Activated effector memory CD4-positive, alpha-beta T cell treated with Interleukin-2 at 50 U/mL for 16 hours (primary cell): ENCODE data around the gene CYP4F12.

Source experiments
- DNase-seq: peaks from one replicate; pipeline ENCODE4 v3.0.0-alpha.2; 2020

CYP4F12 gene

DNA sequence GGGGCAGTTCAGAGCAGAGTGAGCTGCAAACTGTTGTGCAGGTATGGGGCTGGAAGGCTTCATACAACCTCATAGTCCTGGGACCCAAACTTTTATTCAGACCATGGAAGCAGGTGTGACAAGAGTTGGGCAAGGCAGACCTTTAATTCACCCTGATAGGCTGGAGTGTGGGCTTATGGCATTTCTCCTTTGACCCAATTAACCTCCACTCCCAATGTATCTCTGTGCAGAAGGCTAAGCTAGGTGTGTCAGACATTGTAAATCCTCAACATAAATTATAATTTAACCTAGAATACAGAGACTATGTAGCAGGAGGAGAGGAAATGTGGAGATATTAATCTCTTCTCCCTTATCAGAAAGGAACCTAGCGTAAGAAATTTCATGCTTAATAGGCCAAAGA, 42.8 kb downstream of the CYP4F12 start:
- no peak for DNase-seq

DNA sequence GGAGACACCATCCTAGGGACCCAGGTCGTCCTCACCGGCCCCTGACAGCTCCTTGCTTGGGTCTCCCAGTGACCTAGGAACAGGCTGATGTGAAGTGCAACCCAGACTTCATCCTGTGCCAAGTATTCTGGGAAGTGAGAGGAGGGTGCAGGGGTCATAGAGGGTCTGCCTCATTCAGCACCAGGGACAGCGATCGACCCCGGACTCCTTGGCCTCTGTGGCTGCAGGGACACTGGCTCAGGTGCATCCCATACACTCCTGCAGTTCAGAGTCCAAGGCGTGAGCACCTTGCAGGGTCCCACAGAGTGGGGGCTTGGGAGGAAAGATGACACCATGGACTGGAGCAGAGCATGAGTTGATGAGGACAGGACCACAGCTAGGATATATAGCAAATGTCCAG, 44.9 kb downstream of the CYP4F12 start:
- no peak for DNase-seq

GRCh38 chr19:15721268-15721667, 48.4 kb downstream of the CYP4F12 start:
- DNase-seq = no peak

DNA sequence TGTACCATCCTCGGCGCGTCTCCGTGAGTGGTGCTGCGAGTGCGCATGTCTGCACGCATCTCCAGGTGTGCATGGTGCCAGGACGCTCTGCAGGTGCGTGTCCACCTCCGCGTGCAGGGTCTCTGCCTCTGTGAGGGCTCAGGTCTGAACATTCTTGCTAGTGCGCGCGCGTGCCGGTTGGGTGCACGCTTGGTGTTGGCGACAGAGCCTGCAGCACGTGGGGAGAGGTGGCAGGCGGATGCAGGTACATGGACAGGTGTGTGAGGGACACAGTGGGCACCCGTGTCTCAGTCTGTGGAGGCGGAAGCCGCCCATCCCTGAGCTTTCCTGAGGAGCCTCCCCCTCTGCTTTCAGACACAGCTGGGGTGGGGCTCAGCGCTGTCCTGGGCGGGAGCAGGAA, 50.1 kb downstream of the CYP4F12 start:
- DNase-seq = no peak

DNA sequence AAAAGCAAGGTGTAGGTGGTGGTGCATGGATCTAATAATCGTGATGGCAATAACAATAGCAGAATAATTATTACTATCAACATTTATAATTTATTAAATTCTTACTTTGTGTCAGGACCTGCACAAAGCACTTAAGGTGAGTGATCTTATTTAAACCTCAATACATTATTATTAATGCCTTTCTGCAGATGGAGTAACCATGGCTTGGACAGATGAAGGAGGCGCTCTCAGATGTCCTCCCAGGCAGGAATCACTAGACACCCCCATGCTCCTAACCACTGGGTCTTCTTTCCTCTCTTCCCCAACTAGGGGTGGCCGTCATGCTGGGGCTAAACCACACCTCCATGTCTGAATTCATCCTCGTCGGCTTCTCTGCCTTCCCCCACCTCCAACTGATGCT, 54.8 kb downstream of the CYP4F12 start, which contains the start of gene OR10H2:
Gene OR10H2, plus strand, starts transcription at position 301 of the 400 bp plus-strand sequence. Its CDS starts 20 bp downstream, at position 321.
- no peak for DNase-seq

- no peak for DNase-seq
Measured at GRCh38 chr19:15730538-15730937, 57.7 kb downstream of the CYP4F12 start.

GRCh38 chr19:15732388-15732787, 59.5 kb downstream of the CYP4F12 start:
- DNase-seq = no peak

DNA sequence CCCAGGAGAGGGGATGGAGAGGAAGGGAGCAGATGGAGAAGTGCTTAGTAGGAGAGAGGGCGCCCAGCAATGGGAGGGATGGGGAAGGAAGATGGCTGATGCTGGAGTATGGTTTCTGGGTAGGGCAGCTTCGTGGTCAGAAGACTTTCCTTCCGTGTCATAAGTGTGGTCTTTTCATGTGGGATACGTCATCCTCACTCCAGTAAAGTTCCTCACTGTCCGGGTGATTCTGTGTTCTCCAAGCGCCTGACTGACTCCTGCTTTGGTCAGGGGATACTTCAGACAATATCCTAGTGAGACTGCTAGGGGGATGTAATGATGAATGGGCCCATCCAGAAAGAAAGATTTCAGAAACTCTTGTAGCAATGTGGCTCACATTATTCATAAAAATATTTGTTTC, 61.0 kb downstream of the CYP4F12 start:
- DNase-seq = no peak

GRCh38 chr19:15737722-15738121, 64.8 kb downstream of the CYP4F12 start, which contains the start of gene OR10H3:
Gene OR10H3, plus strand, starts transcription at chr19:15737985. Its CDS starts 3,408 bp downstream, at chr19:15741393.
- DNase-seq = no peak

DNA sequence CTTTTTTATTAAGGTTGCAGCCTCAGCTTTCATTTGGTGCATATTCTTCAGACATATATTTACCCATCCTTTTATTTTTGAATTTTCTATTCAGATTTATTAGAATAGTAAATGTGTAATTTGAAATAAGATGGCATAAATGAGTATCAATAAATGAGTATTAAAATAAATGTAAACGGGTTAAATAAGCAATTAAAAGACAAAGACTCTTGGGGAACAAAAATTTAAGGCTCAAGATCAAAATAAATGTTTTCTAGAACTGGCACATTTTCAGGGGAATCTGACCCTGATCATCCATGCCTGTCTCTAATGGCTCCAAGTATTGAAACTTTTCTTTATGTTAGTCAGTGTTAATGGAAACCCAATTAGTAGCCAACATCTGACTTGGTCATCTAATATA, 67.9 kb downstream of the CYP4F12 start:
- no peak for DNase-seq
